Keratinocyte (primary cell): Measurements from ENCODE around the gene NMB. TPM values are rescaled to one million over a fixed set of nuclear protein-coding genes. Genes with fewer than 3 reads are reported as not detected.

Experiments
- DNase-seq: peaks from one replicate; pipeline ENCODE4 v3.0.0-alpha.2; 2011; ENCODE audit warnings: low read depth, missing footprints, low spot score
- FAIRE-seq: peaks from 2 replicates; lab custom pipeline; 2011; peaks lifted over from hg19 to GRCh38; lab: Jason Lieb, UNC
- H2AFZ ChIP-seq: 2 replicates; pipeline ENCODE4 v1.6.0; 2012; ENCODE audit warnings: low read length, control low read depth, inconsistent platforms; ENCODE audit not compliant: control insufficient read depth
- H3K27ac ChIP-seq: 2 replicates; pipeline ENCODE4 v1.5.1; 2011; ENCODE audit warnings: low read length; ENCODE audit not compliant: control insufficient read depth, insufficient read depth
- H3K27me3 ChIP-seq: 3 replicates; pipeline ENCODE4 v1.6.0; 2011; ENCODE audit warnings: low read length; ENCODE audit not compliant: control insufficient read depth, insufficient read depth; ENCODE audit errors: extremely low read depth
- H3K36me3 ChIP-seq, 2 experiments: 2 replicates in 1 of 2; 3 replicates in 1 of 2; pipeline ENCODE4 v1.5.1; 2011; ENCODE audit warnings: low read length in 2 of 2, mild to moderate bottlenecking in 1 of 2; ENCODE audit not compliant: control insufficient read depth in 2 of 2, insufficient read depth in 2 of 2; ENCODE audit errors: extremely low read depth in 1 of 2
- H3K4me1 ChIP-seq: 3 replicates; pipeline ENCODE4 v1.5.1; 2011; ENCODE audit warnings: low read length; ENCODE audit not compliant: control insufficient read depth, insufficient read depth; ENCODE audit errors: extremely low read depth
- H3K4me2 ChIP-seq: 3 replicates; pipeline ENCODE4 v1.6.0; 2011; ENCODE audit warnings: low read depth, low read length; ENCODE audit not compliant: control insufficient read depth, insufficient read depth; ENCODE audit errors: extremely low read depth
- H3K4me3 ChIP-seq, 3 experiments: fragments of 200-600 bp in 1 of 3; sonication (generic) in 1 of 3; 2 replicates in 2 of 3; 3 replicates in 1 of 3; pipeline ENCODE4 v1.5.1; 2011 to 2016; ENCODE audit warnings: low read length in 3 of 3, mild to moderate bottlenecking in 3 of 3, control low read depth in 2 of 3, inconsistent platforms in 1 of 3, low read depth in 1 of 3, mixed read lengths in 1 of 3, mixed run types in 1 of 3, moderate library complexity in 1 of 3; ENCODE audit not compliant: control insufficient read depth in 2 of 3, insufficient read depth in 2 of 3; ENCODE audit errors: extremely low read depth in 1 of 3
- H3K79me2 ChIP-seq: 2 replicates; pipeline ENCODE4 v1.6.0; 2012; ENCODE audit warnings: low read length; ENCODE audit not compliant: control insufficient read depth, insufficient read depth
- H3K9ac ChIP-seq: 3 replicates; pipeline ENCODE4 v1.6.0; 2011; ENCODE audit warnings: low read length; ENCODE audit not compliant: control insufficient read depth, insufficient read depth; ENCODE audit errors: extremely low read depth
- H3K9me1 ChIP-seq: 3 replicates; pipeline ENCODE4 v1.6.0; 2011; ENCODE audit warnings: low read length; ENCODE audit not compliant: control insufficient read depth, insufficient read depth; ENCODE audit errors: extremely low read depth
- H3K9me3 ChIP-seq: 2 replicates; pipeline ENCODE4 v1.5.1; 2012; ENCODE audit warnings: low read depth, low read length; ENCODE audit not compliant: control insufficient read depth
- H4K20me1 ChIP-seq: 3 replicates; pipeline ENCODE4 v1.6.0; 2011; ENCODE audit warnings: low read length; ENCODE audit not compliant: control insufficient read depth, insufficient read depth; ENCODE audit errors: extremely low read depth
- CTCF ChIP-seq, 3 experiments: IDR thresholded peaks in 1 of 3; conservative IDR thresholded peaks in 1 of 3; optimal IDR thresholded peaks in 1 of 3; 2 replicates in 2 of 3; 3 replicates in 1 of 3; pipeline versions ENCODE3 to v1.5.1; 2011; ENCODE audit warnings: low read length in 3 of 3, mild to moderate bottlenecking in 3 of 3, moderate library complexity in 2 of 3, control low read depth in 1 of 3, inconsistent platforms in 1 of 3; ENCODE audit not compliant: insufficient read depth in 2 of 3; ENCODE audit errors: extremely low read depth in 1 of 3
- EZH2 ChIP-seq: IDR thresholded peaks from one replicate; pipeline ENCODE4 v1.6.1; 2012; ENCODE audit warnings: inconsistent platforms, mild to moderate bottlenecking, low read length, moderate library complexity
- dilution Hi-C: fragments of 300-500 bp; cut with MboI; formaldehyde crosslinking; loops from one replicate; pipeline ENCODE4 v1.7.0; 2020; ENCODE audit warnings: low sequenced_read_pairs; ENCODE audit not compliant: extremely low pct_ligation_motif_present
- polyA plus RNA-seq, 5 experiments: library from polyadenylated mRNA; depleted of rRNA in 3 of 5; stranded (reverse) in 3 of 5; stranded (forward) in 1 of 5; unstranded in 1 of 5; fragments of >200 nt; gene quantifications; 1 replicate in 1 of 5; 2 replicates in 3 of 5; 3 replicates in 1 of 5; pipeline versions ENCODE4 v1.2.1 to v1.2.3, GENCODE V29; 2011 to 2012; ENCODE audit warnings: missing spikeins in 2 of 5, low read depth in 1 of 5, low replicate concordance in 1 of 5

The NMB gene
- polyA plus RNA-seq, 1 donor (not counting 4 experiments of a cell fraction or from before 2014, with no cell fraction given) = 3.9 TPM

DNA sequence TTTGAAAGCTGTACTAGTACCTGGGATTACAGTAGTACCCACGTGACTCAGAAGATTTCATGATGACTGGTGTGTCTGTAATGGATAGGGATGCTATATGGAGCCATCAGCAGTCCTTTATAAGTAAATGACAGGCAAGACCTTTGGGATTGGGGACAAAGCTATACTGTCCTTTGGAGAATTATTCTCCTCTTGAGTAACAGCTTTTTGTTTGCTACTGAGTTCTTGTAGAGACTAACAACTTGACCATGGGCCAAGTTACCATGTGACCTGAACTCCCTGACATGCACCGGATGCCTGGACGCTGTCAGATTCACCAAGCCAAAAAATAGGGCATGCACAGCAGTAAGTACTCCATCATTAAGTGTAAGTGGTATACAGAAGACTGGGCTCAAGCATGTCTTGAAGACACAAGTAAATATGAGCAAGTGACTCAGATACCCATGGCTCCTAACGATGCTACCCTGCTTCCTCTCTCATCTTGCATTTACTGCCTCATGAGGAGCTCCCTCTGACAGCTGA is 45.0 kb upstream of the NMB start:
- Histone ChIP-seq H3K4me3 (no peak overlapping the region), H3K4me2 (no peak overlapping the region), H3K36me3 (peaks cover 0 to 3% of the 10 kb centered on the region in 2 experiments), H2AFZ (no peak overlapping the region), H3K27ac (no peak overlapping the region), H3K79me2 (peaks cover 90% of the 10 kb centered on the region), H3K9me1 (no peaks in the 10 kb centered on the region), H3K27me3 (no peaks in the 10 kb centered on the region), H4K20me1 (peaks cover 13% of the 10 kb centered on the region), H3K4me1 (no peaks in the 10 kb centered on the region), H3K9me3 (no peaks in the 10 kb centered on the region), H3K9ac (no peak overlapping the region)
- DNase-seq = no peak
- dilution Hi-C loops = no loop called here
- TF ChIP-seq CTCF (optimal IDR thresholded peaks at IDR 0.05 in 1 of 3, IDR thresholded peaks at IDR 0.05 in 1 of 3, conservative IDR thresholded peaks at IDR 0.05 in 1 of 3; ENCODE audit: extremely low read depth in 1 of 3, insufficient read depth in 2 of 3, low read length in 3 of 3) (no peak), EZH2 (no peak)
- no peak for FAIRE-seq

GRCh38 chr15:84699538-84700191 is 41.7 kb upstream of the NMB start:
- no peak overlapping the region for H3K27ac ChIP-seq
- H3K4me2 ChIP-seq = no peak overlapping the region
- peaks cover 13% of the 10 kb centered on the region for H4K20me1 ChIP-seq
- H3K9me3 ChIP-seq = no peaks in the 10 kb centered on the region
- dilution Hi-C loops = no loop called here
- H3K4me3 ChIP-seq = no peak overlapping the region
- TF ChIP-seq EZH2 = no peak
- no peak for TF ChIP-seq CTCF (optimal IDR thresholded peaks at IDR 0.05 in 1 of 3, IDR thresholded peaks at IDR 0.05 in 1 of 3, conservative IDR thresholded peaks at IDR 0.05 in 1 of 3; ENCODE audit: extremely low read depth in 1 of 3, insufficient read depth in 2 of 3, low read length in 3 of 3)
- H3K9ac ChIP-seq = no peak overlapping the region
- no peaks in the 10 kb centered on the region for H3K36me3 ChIP-seq
- H3K4me1 ChIP-seq = no peaks in the 10 kb centered on the region
- FAIRE-seq (no peak), DNase-seq (no peak)
- peaks cover 94% of the 10 kb centered on the region for H3K79me2 ChIP-seq
- no peak overlapping the region for H2AFZ ChIP-seq
- H3K27me3 ChIP-seq = no peaks in the 10 kb centered on the region
- H3K9me1 ChIP-seq = no peaks in the 10 kb centered on the region
